Ovary (tissue), 9 donors: ENCODE data around the gene APBA1. TPM values are rescaled to one million over a fixed set of nuclear protein-coding genes. Genes with fewer than 3 reads are reported as not detected.

Experiments
- DNase-seq, 5 donors: peaks; one replicate each; pipeline ENCODE4 v3.0.0-alpha.2; 2019 to 2020
- H3K27ac ChIP-seq, 2 donors: fragments of 200-600 bp; one replicate each; pipeline versions ENCODE4 v1.5.1 to v1.8.0; 2019 to 2022
- H3K27me3 ChIP-seq: fragments of 200-600 bp; one replicate; pipeline ENCODE4 v1.8.0; 2022
- H3K36me3 ChIP-seq: fragments of 200-600 bp; sonication (generic); one replicate; pipeline ENCODE4 v1.5.1; 2019
- H3K4me1 ChIP-seq: one replicate; pipeline ENCODE4 v1.8.1; 2013; ENCODE audit warnings: mild to moderate bottlenecking, moderate library complexity; ENCODE audit not compliant: insufficient read depth
- H3K4me3 ChIP-seq: fragments of 200-600 bp; sonication (generic); one replicate; pipeline ENCODE4 v1.5.1; 2017
- H3K9me3 ChIP-seq, 2 donors: fragments of 200-600 bp in 1 of 2; sonication (generic) in 1 of 2; one replicate each; pipeline versions ENCODE4 v1.5.1 to v1.8.1; 2013 to 2019; ENCODE audit warnings: mild to moderate bottlenecking in 1 of 2, moderate library complexity in 1 of 2
- EP300 ChIP-seq: sonication (generic); formaldehyde crosslinking; IDR thresholded peaks from one replicate; pipeline ENCODE4 v1.6.1; 2017; ENCODE audit warnings: antibody characterized with exemption
- POLR2A ChIP-seq: fragments of 450-650 bp; IDR thresholded peaks from one replicate; pipeline ENCODE4 v1.6.1; 2017; ENCODE audit warnings: antibody characterized with exemption, mild to moderate bottlenecking, moderate library complexity
- WGBS, 3 donors: extraction: QIAGEN DNeasy Blood & Tissue Kit in 1 of 3; methylation state at CpG; one replicate each; pipeline versions ENCODE4 v1.1.5 to v1.1.7; 2013 to 2017; 5-methylcytosine and 5-hydroxymethylcytosine counted together
- intact Hi-C, 4 donors: fragments of 100-400 bp; cut with DNase I; formaldehyde crosslinking; loops; one replicate each; pipeline versions ENCODE4 v1.11.0 to v1.15.1; 2022 to 2023
- polyA plus RNA-seq, 2 donors: library from polyadenylated mRNA; stranded (reverse); fragments of 200-250 nt in 1 of 2; fragments of 350-450 nt in 1 of 2; fragmentation: Illumina TruSeq in 1 of 2; extraction: RNeasy Lipid Tissue Mini Kit (QIAGEN cat#74804) in 1 of 2; gene quantifications; one replicate each; pipeline ENCODE4 v1.2.3, GENCODE V29; 2013 to 2014
- total RNA-seq, 7 donors: library from RNA; depleted of rRNA in 2 of 7; stranded (reverse); fragments of >200 nt in 2 of 7; fragmentation: NEBNext Ultra II Directional in 3 of 7; extraction: Animal tissue kit (Norgen Biotek cat#: 25700) in 3 of 7; gene quantifications; one replicate each; pipeline versions ENCODE4 v1.1.0 to v1.2.4, GENCODE V29; 2016 to 2023
- TF ChIP-seq, protein P1 (sequence below), 3 donors: fragments of 450-650 bp in 2 of 3; fragments of 200-600 bp in 1 of 3; IDR thresholded peaks; one replicate each; pipeline versions ENCODE4 v1.5.1 to v1.8.0; 2016 to 2022; ENCODE audit warnings: antibody characterized with exemption in 3 of 3, mild to moderate bottlenecking in 1 of 3
- donor health status: DM: no; HTN: no; CAD: no; lungs with moderate emphysema.
- donor health status: DM: no; HTN: no; CAD: no.
- donor health status: Bipolar disorder and iron deficiency.
- donor health status: DM: yes; HTN: yes; CAD: no.
- donor health status: DM: no; HTN: no; CAD: no.
- donor health status: DM: yes; HTN: yes; CAD: no.

APBA1 gene
- total and polyA plus RNA-seq, 9 donors = 2.8 to 17.6 (median 12.9) TPM

DNA sequence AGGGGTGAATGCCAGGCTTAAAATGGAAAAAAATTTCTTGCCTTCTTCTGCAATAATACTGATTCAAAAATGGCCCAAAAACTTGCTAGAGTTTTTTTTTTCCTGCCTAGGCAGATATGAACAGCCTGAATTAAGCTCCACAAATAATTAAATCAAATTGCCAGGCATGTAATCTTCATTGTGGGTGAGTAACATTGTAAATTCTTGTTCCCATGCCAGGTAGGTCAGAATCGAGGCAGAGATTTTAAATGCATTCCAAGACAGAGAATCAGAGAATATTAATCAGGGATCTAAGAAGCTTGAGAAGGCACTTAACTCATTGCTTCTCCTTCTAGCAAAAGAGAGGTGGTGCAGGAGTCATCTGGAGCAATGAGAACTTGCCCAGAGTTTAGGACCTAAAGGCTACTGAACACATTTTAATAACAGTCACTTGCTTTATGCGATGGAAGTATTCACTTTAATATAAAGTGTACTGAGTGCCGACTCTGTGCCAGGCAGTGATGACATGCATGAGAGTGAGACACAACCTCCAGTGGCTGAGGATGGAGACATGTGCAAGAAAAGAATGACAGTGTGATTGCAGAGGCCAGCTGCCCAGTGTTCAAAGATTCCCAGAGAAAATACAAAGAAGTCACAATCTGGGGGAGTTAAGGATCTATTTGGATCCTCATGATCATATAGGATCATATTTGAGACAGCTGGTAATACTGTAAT lies 102.3 kb downstream of the APBA1 start:
- intact Hi-C loops = no loop called here
- Histone ChIP-seq H3K27me3 (no peaks in the 10 kb centered on the region), H3K9me3 (no peaks in the 10 kb centered on the region), H3K27ac (no peak overlapping the region), H3K36me3 (no peaks in the 10 kb centered on the region), H3K4me3 (no peak overlapping the region), H3K4me1 (peaks cover 4% of the 10 kb centered on the region)
- 52 to 57% (median 55%) methylated on average over 3 of the region's 3 CpGs for WGBS, 3 donors
- TF ChIP-seq EP300 (no peak), POLR2A (no peak)
- TF ChIP-seq, protein P1, sequence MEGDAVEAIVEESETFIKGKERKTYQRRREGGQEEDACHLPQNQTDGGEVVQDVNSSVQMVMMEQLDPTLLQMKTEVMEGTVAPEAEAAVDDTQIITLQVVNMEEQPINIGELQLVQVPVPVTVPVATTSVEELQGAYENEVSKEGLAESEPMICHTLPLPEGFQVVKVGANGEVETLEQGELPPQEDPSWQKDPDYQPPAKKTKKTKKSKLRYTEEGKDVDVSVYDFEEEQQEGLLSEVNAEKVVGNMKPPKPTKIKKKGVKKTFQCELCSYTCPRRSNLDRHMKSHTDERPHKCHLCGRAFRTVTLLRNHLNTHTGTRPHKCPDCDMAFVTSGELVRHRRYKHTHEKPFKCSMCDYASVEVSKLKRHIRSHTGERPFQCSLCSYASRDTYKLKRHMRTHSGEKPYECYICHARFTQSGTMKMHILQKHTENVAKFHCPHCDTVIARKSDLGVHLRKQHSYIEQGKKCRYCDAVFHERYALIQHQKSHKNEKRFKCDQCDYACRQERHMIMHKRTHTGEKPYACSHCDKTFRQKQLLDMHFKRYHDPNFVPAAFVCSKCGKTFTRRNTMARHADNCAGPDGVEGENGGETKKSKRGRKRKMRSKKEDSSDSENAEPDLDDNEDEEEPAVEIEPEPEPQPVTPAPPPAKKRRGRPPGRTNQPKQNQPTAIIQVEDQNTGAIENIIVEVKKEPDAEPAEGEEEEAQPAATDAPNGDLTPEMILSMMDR (IDR thresholded peaks at IDR 0.05) = no peak
- no peak for DNase-seq

DNA sequence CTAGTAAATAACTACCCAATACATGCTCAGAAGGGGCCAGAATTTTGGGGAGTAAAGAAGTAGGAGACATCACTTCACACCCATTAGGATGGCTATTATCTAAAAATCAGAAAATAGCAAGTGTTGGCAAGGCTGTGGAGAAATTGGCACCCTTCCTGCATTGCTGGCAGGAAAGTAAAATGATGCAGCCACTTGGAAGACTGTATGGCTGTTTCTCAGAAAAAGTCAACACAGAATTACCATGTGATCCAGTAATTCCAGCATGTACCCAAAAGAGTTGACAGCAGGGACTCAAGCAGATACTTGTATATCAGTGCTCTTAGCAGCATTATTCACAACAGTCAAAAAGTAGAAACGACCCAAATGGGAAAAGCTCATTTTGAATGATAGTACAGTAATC lies 107.6 kb downstream of the APBA1 start:
- Histone ChIP-seq H3K4me1 (peaks cover 1% of the 10 kb centered on the region), H3K36me3 (no peaks in the 10 kb centered on the region), H3K9me3 (no peaks in the 10 kb centered on the region), H3K27me3 (no peaks in the 10 kb centered on the region), H3K4me3 (no peak overlapping the region), H3K27ac (no peak overlapping the region)
- no peak for DNase-seq
- TF ChIP-seq EP300 (no peak), POLR2A (no peak)
- TF ChIP-seq, protein P1 (IDR thresholded peaks at IDR 0.05) = no peak
- intact Hi-C loops = no loop called here
- 46 to 65% (median 51%) methylated on average over 1 of the region's 1 CpG for WGBS, 3 donors

DNA sequence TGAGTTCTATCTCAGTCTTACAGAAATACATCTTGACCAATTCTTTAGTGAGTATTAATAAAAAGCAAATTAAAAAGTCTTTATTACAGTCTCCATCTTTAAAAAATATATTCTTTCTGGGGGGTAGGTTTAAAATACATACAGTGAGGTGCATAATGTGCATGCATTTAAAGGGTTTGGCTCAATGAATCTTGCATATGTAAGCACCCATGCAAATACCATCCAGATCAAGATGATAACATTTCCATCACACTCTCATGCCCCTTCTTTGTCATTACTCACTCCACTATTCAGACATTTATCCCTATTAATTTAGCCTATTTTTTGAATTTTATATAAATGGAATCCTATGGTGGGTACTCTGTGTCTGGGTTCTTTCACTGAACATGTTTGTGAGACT lies 113.0 kb downstream of the APBA1 start:
- no peaks in the 10 kb centered on the region for H3K27me3 ChIP-seq
- H3K4me3 ChIP-seq = no peak overlapping the region
- no peak overlapping the region for H3K27ac ChIP-seq
- H3K36me3 ChIP-seq = no peaks in the 10 kb centered on the region
- no peak for DNase-seq
- H3K4me1 ChIP-seq = peaks cover 2% of the 10 kb centered on the region
- TF ChIP-seq EP300 (no peak), POLR2A (no peak)
- TF ChIP-seq, protein P1 (IDR thresholded peaks at IDR 0.05) = no peak
- intact Hi-C loops = no loop called here
- H3K9me3 ChIP-seq = no peaks in the 10 kb centered on the region

DNA sequence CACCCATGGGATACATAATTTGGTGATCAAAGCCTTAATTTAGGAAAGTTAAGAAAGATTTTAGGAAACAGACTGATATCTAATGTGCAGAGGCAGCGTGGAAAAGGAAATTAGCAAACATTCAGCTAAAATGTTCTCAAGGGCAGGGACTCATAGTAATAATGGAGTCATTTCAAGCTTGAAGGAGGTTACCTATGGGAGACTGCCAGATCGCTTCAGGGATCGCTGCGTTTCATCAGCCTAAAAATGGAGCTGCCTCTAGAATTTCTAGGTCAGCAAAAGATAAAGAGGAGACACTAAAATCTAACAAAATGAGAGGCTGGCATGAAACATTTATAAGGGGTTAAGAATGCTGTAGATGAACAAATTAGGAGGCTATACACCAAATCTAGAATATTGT lies 115.5 kb downstream of the APBA1 start:
- H3K4me3 ChIP-seq = no peak overlapping the region
- peaks cover 2% of the 10 kb centered on the region for H3K4me1 ChIP-seq
- TF ChIP-seq, protein P1 (IDR thresholded peaks at IDR 0.05) = no peak
- TF ChIP-seq POLR2A (no peak), EP300 (no peak)
- H3K27me3 ChIP-seq = no peaks in the 10 kb centered on the region
- no peaks in the 10 kb centered on the region for H3K9me3 ChIP-seq
- no peak for DNase-seq
- H3K27ac ChIP-seq = no peak overlapping the region
- intact Hi-C loops = no loop called here
- WGBS, 3 donors = 80 to 87% (median 86%) methylated on average over 4 of the region's 4 CpGs
- no peaks in the 10 kb centered on the region for H3K36me3 ChIP-seq
